Measurements from ENCODE around the gene CTDP1.
"Not testable (repeated sequence)": the region's sequence is repeated elsewhere in the genome, so short reads cannot be mapped to it uniquely, and the experiment has no call there.

The CTDP1 gene

DNA sequence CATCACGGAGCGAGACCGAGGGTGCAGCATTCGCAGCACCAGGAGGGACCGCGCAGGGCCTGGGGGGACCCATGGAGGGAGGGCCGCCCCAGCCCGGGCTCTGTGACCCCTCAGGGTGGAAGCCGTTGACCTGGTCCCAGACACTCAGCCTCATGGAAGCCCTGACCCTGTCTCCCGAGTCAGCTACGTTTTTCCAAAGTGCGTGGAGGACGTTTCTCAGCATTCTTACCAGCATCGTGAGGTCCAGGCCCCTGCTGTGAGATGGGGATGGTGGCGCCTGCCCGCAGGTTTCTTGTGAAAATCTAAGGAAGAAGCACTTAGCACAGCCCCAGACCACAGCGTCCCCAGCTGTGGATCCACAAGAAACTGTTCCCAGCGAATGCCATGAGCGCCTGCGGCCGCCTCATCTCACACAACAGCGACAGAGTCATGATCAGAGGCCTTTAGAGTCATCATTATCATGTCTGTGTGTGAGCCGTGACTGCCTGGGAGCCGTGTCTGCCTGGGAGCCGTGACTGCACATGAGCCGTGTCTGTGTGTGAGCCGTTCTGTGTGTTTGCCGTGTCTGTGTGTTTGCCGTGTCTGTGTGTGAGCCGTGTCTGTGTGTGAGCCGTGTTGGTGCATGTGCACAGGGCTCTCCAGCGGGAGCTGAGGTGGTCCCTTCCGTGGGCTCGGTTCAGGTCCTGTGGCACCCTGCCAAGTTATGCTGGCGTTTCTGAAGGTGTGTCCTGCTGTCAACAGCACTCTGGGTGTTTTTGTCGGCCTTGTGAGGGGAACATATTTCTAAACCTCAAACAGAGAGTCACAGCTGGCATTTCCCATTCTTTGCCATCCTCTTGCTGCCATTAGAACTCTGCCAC is 68.9 kb downstream of the CTDP1 start:
- DNase-seq = no peak

GRCh38 chr18:79749251-79750191 is 69.9 kb downstream of the CTDP1 start:
- DNase-seq = no peak

DNA sequence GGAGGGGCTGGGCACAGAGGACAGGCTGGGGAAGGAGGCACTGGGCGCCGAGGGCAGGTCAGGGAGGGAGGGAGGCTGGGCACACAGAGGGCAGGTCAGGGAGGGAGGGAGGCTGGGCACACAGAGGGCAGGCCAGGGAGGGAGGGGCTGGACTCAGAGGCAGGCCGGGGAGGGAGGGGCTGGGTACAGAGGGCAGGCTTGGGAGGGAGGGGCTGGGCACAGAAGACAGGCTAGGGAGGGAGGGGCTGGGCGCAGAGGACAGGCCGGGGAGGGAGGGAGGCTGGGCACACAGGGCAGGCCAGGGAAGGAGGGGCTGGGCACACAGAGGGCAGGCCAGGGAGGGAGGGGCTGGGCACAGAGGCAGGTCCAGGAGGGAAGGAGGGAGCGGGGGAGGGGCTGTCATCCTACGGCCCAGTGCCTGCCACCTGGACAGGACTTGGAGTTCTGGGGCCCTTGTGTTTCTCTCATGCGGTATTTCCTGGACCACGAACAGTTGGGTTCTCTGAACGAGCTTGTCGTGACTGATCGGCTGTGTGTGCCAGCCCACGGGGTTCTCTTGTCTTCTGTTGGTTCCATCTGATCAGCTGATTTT is 71.5 kb downstream of the CTDP1 start:
- no peak for DNase-seq

- not testable (repeated sequence) for DNase-seq
These were observed 72.4 kb downstream of the CTDP1 start for GRCh38 chr18:79751918-79752578.

DNA sequence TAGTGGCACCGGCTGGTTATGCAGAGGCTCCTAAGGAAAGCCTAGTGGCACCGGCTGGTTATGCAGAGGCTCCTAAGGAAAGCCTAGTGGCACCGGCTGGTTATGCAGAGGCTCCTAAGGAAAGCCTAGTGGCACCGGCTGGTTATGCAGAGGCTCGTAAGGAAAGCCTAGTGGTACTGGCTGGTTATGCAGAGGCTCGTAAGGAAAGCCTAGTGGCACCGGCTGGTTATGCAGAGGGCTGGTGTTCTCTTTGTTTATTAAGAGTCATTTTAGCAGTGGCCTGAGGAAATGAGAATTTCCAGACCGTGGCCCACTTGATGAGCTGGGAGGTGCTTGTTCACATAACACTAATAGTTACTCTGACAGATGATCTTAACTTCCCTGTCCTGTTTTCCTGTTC is 73.3 kb downstream of the CTDP1 start:
- not testable (repeated sequence) for DNase-seq

DNA sequence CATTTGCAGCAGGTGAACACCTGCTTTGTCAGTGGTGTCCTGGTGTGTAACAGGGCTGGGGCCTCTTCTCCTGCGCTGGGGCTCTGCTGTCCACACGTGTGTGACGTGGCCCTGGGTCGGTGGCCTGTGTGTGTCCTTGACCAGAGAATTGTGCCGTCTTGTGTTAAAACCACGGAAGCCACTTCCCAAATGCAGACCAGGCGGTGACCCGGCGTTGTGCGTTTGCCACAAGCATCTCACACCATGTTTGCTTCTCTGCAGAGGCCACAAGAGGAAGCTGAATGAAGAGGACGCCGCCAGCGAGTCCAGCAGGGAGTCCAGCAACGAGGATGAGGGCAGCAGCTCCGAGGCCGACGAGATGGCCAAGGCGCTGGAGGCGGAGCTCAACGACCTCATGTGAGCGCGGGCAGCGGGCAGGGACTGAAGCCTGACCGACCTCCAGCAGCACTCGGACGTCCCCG is 73.8 kb downstream of the CTDP1 start:
- DNase-seq = no peak

- no peak for DNase-seq
These were observed 74.6 kb downstream of the CTDP1 start for GRCh38 chr18:79754022-79754761.

DNA sequence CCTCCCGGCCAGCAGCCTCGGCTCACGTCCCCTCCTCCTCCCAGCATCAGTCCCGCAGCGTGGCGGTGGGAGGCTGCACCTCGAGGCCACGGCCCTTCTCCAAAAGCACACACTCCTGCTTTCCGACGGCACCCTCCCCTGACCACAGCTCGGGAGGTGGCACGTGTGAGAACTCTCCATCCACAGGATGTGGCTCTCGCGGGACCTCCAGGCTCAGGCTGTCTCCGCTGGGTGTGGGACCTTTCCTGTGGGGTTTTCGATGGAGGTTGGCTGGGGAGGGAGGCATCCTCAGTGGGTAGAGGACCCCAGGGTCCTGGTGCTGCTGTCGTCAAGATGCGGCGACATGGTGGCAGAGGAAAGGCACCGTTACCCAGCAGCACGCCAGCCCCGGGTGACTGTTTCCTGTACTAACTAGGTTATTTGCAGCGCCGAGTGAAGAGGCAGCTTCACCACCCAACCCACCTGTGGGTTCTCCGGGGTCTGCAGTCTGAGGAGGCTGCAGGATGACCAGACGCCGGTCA is 75.3 kb downstream of the CTDP1 start:
- no peak for DNase-seq

- DNase-seq = no peak
These were observed 76.0 kb downstream of the CTDP1 start for GRCh38 chr18:79755496-79756142.

GRCh38 chr18:79756143-79756500 is 76.5 kb downstream of the CTDP1 start:
- DNase-seq = no peak

DNA sequence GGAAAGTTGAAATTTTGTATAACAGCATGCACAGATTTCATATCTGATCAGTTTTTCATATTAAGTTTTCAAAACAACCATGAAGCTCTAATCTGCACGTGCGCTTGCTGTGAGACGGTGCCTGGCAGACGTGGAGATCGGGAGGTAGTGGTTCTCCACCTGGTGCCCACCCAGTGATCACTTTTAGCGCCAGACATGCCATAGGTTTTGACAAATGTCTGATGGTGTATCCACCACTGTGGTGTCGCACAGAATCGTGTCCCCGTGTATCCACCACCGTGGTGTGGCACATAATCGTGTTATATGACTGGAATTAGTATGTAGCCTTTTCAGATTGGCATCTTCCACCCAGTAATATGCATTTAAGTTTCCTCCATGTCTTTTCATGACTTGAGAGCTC is 77.2 kb downstream of the CTDP1 start:
- DNase-seq = no peak

- DNase-seq = no peak
These were observed 80.7 kb downstream of the CTDP1 start for GRCh38 chr18:79760348-79760747.

DNA sequence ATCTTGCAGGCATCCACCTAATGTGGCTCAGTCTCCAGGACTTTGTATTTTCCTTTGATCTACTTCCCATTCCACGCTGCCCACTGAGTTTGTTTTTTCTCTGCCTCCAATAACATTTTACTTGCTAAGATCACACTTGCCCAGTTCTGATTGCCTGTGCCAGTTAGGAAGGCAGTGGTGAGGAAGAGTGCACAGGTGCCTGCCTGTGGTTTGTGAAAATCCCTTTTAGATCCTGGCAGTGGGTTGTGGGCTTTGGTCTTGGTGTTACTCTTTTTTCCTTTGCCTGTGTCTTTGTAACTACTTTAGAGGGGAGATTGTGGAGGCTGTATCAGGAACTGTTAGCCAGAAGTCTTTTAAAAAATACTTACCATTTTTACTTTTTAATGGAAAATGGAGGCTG is 81.3 kb downstream of the CTDP1 start:
- DNase-seq = no peak

DNA sequence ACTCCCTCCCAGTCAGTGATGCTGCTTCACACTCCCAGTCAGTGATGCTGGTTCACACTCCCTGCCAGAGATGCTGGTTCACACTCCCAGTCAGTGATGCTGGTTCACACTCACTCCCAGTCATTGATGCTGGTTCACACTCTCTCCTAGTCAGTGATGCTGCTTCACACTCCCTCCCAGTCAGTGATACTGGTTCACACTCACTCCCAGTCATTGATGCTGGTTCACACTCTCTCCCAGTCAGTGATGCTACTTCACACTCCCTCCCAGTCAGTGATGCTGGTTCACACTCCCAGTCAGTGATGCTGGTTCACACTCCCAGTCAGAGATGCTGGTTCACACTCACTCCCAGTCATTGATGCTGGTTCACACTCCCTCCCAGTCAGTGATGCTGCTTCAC is 83.8 kb downstream of the CTDP1 start:
- DNase-seq = no peak

GRCh38 chr18:79764131-79764530 is 84.5 kb downstream of the CTDP1 start:
- no peak for DNase-seq

- no peak for DNase-seq
These were observed 86.1 kb downstream of the CTDP1 start for GRCh38 chr18:79765491-79766245.

DNA sequence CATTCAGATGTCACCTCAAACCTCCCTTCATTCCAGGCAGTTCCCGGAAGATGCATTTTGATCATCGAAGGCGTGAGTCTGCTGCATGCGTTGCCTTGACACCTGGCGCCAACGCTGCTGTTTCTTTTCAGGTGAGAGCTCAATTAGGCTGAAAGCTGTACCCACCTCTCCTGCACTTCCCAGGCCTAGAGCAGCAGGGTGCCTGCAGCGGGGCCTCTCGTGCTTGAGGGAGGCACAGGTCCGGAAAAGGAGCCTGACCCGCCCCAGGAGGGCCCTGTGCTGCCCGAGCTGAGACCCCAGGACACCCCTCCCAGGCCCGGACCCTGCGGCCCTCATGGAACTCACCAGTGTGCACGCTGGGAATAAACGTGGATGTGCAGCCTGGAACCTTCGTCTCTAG is 86.7 kb downstream of the CTDP1 start:
- DNase-seq = no peak

DNA sequence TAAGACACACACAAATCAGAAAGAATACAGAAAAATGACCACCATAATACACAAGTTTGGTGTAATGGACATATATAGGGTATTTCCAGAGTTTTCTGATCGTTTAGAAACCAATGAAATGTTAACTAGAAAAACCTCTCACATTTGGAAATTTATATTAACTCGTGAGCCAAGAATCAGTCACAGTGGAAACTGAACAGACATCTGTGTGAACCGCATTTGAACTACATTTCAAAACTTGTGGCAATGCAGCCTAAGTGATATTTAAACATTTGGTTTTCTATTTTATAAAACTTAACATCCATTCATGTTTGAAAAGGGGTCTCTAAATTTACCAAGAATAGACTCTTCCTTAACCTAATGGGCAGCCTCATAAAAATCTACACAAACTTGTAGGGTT is 89.1 kb downstream of the CTDP1 start:
- DNase-seq = no peak

- no peak for DNase-seq
These were observed 90.3 kb downstream of the CTDP1 start for GRCh38 chr18:79769698-79770500.

DNA sequence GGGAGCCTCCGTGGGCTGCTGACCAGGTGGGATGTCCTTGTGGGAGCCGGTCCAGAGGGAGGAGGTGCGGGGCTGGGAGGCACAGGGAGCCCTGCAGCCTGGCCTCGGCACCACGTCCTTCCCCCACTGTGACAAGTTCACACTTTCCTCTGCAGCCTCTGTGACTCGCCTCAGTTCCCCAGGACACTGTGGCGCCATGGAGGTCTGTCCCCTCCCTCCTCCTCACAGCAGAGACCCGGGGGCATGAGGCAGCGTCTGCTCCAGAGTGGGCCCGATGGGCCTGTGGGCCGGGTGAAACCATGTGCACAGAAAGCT is 90.9 kb downstream of the CTDP1 start:
- DNase-seq = no peak

Data from stimulated activated CD4-positive, alpha-beta T cell treated with anti-CD3 and anti-CD28 coated beads, Interleukin-4, amount 100 ng/mL, for 4 hours (primary cell).